ENCODE data around the gene OXT.
A peak's percentile ranks its signal among the peaks of the same experiment; 100 is the strongest.
"Not testable (repeated sequence)": the region's sequence is repeated elsewhere in the genome, so short reads cannot be mapped to it uniquely, and the experiment has no call there.

DNA sequence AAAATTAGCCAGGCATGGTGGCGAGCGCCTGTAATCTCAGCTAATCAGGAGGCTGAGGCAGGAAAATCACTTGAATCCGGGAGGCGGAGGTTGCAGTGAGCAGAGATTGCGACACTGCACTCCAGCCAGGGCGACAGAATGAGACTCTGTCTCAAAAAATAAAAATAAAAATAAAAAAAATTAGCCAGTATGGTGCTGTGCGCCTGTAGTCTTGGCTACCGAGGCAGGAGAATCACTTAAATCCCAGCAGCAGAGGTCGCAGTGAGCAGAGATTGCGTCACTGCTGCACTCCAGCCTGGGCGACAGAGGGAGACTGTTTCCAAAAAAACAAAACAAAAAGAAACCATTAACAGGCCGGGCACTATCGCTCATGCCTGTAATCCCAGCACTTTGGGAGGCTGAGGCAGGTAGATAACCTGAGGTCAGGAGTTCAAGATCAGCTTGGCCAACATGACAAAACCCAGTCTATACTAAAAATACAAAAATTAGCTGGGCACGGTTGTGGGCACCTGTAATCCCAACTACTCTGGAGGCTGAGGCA, 46.5 kb downstream of the OXT start:
- TF ChIP-seq POLR2A, EP300 (IDR thresholded peaks at IDR 0.05): not testable (repeated sequence)
- TF ChIP-seq CTCF (IDR thresholded peaks at IDR 0.05): peak; percentile 32 to 67 (median 58)
